GM21737 (cell line): Measurements from ENCODE around the gene PLEKHG3.
"Not testable (repeated sequence)": the region's sequence is repeated elsewhere in the genome, so short reads cannot be mapped to it uniquely, and the experiment has no call there.

Experiments
- ATAC-seq: cut with Tn5 transposase; IDR thresholded peaks from one replicate; pipeline ENCODE4 v1.9.1; 2021; ENCODE audit warnings: mild to moderate bottlenecking, moderate library complexity; ENCODE audit not compliant: unreplicated experiment

Gene PLEKHG3

GRCh38 chr14:64686282-64686615, 18.0 kb upstream of the PLEKHG3 start:
- ATAC-seq = no peak

GRCh38 chr14:64688031-64688430, 16.2 kb upstream of the PLEKHG3 start:
- ATAC-seq = no peak

GRCh38 chr14:64688811-64689281, 15.4 kb upstream of the PLEKHG3 start:
- ATAC-seq = no peak

- no peak for ATAC-seq
Measured at GRCh38 chr14:64689289-64689688, 14.9 kb upstream of the PLEKHG3 start.

- not testable (repeated sequence) for ATAC-seq
Measured at GRCh38 chr14:64690607-64691006, 13.6 kb upstream of the PLEKHG3 start.

- no peak for ATAC-seq
Measured at GRCh38 chr14:64691376-64691775, 12.8 kb upstream of the PLEKHG3 start.

GRCh38 chr14:64692189-64692985, 11.8 kb upstream of the PLEKHG3 start:
- no peak for ATAC-seq

GRCh38 chr14:64692986-64693809, 11.0 kb upstream of the PLEKHG3 start:
- ATAC-seq = no peak

GRCh38 chr14:64693810-64694165, 10.4 kb upstream of the PLEKHG3 start:
- no peak for ATAC-seq

- no peak for ATAC-seq
Measured at GRCh38 chr14:64695071-64695470, 9.2 kb upstream of the PLEKHG3 start.

- ATAC-seq = no peak
Measured at GRCh38 chr14:64696355-64696857, 7.8 kb upstream of the PLEKHG3 start.

- no peak for ATAC-seq
Measured at GRCh38 chr14:64698903-64699302, 5.3 kb upstream of the PLEKHG3 start.

- no peak for ATAC-seq
Measured at GRCh38 chr14:64700290-64700689, 3.9 kb upstream of the PLEKHG3 start.

GRCh38 chr14:64700894-64701293, 3.3 kb upstream of the PLEKHG3 start:
- ATAC-seq = no peak

- ATAC-seq = no peak
Measured at GRCh38 chr14:64701660-64702059, 2.6 kb upstream of the PLEKHG3 start.

GRCh38 chr14:64702493-64703394, 1.5 kb upstream of the PLEKHG3 start:
- no peak for ATAC-seq

GRCh38 chr14:64703395-64704142, 655 bp upstream of the PLEKHG3 start:
- ATAC-seq = no peak

GRCh38 chr14:64704743-64705380, 638 bp downstream of the PLEKHG3 start:
- ATAC-seq = no peak

- no peak for ATAC-seq
Measured at GRCh38 chr14:64705381-64706118, 1.3 kb downstream of the PLEKHG3 start.
